Left lung (tissue), 10 donors: ENCODE data around the gene TNPO2. TPM values are rescaled to one million over a fixed set of nuclear protein-coding genes. Genes with fewer than 3 reads are reported as not detected.

ENCODE experiments used
- ATAC-seq: fragments of 200-7000 bp; cut with Tn5 transposase; one replicate; pipeline ENCODE4 v1.9.1; 2020; ENCODE audit warnings: moderate library complexity
- DNase-seq, 4 donors: peaks; one replicate each; pipeline ENCODE4 v3.0.0-alpha.2; 2013 to 2020
- H3K27ac ChIP-seq, 2 donors: fragments of 200-600 bp; sonication (generic) in 1 of 2; one replicate each; pipeline versions ENCODE4 v1.5.0 to v1.8.0; 2020 to 2021
- H3K27me3 ChIP-seq, 2 donors: fragments of 200-600 bp; sonication (generic) in 1 of 2; one replicate each; pipeline versions ENCODE4 v1.5.0 to v1.8.0; 2020 to 2021
- H3K36me3 ChIP-seq, 2 donors: fragments of 200-600 bp; sonication (generic) in 1 of 2; one replicate each; pipeline versions ENCODE4 v1.5.0 to v1.8.0; 2020 to 2021
- H3K4me1 ChIP-seq, 2 donors: fragments of 200-600 bp; one replicate each; pipeline ENCODE4 v1.8.0; 2021
- H3K4me3 ChIP-seq, 2 donors: fragments of 200-600 bp; sonication (generic) in 1 of 2; one replicate each; pipeline versions ENCODE4 v1.5.0 to v1.8.0; 2020 to 2021; ENCODE audit warnings: mild to moderate bottlenecking in 1 of 2
- H3K9me3 ChIP-seq, 2 donors: fragments of 200-600 bp; sonication (generic) in 1 of 2; one replicate each; pipeline versions ENCODE4 v1.5.0 to v1.8.0; 2020 to 2021
- CTCF ChIP-seq, 2 donors: fragments of 200-600 bp; sonication (generic) in 1 of 2; IDR thresholded peaks; one replicate each; pipeline versions ENCODE4 v1.5.0 to v1.8.0; 2021; ENCODE audit warnings: antibody characterized with exemption in 2 of 2
- intact Hi-C, 2 donors: fragments of 100-400 bp; cut with DNase I; formaldehyde crosslinking; loops; one replicate each; pipeline versions ENCODE4 v1.11.2 to v1.14.2; 2022
- polyA plus RNA-seq, 6 donors: library from polyadenylated mRNA; unstranded; fragments of 120-200 nt; gene quantifications; one replicate each; pipeline ENCODE4 v1.2.1, GENCODE V29; 2013; ENCODE audit not compliant: insufficient read length in 6 of 6
- total RNA-seq, 2 donors: library from RNA; stranded (reverse); fragmentation: NEBNext Ultra II Directional; extraction: Animal tissue kit (Norgen Biotek cat#: 25700); gene quantifications; one replicate each; pipeline ENCODE4 v1.2.1, GENCODE V29; 2021
- donor health status: DM: no; HTN: yes; CAD: no.
- donor health status: DM: no; HTN: no; CAD: no.

The TNPO2 gene
- total and polyA plus RNA-seq, 8 donors, result 54.8 to 92.6 (median 77.6) TPM

- TF ChIP-seq CTCF (IDR thresholded peaks at IDR 0.05), result no peak
- H3K36me3 ChIP-seq, result peaks cover 0 to 49% of the 10 kb centered on the region in 2 donors
- ATAC-seq, result no peak
- DNase-seq, result no peak
- H3K9me3 ChIP-seq, result no peaks in the 10 kb centered on the region
- no peak overlapping the region for H3K4me3 ChIP-seq
- intact Hi-C loops, result loop anchor here in 1 of 2 donors (5.0 kb wide), 1 partner anchor 35 kb away; the partner anchor contains the start of genes PRDX2 and THSD8
- peaks cover 0 to 27% of the 10 kb centered on the region in 2 donors for H3K4me1 ChIP-seq
- H3K27ac ChIP-seq, result no peak overlapping the region
- no peaks in the 10 kb centered on the region for H3K27me3 ChIP-seq
These were observed 43.9 kb upstream of the TNPO2 start for GRCh38 chr19:12767666-12768065.

- ATAC-seq, result no peak
- Histone ChIP-seq H3K4me3 (no peak overlapping the region), H3K27me3 (no peaks in the 10 kb centered on the region), H3K27ac (no peak overlapping the region), H3K9me3 (no peaks in the 10 kb centered on the region), H3K36me3 (peaks cover 0 to 54% of the 10 kb centered on the region in 2 donors), H3K4me1 (peaks cover 0 to 24% of the 10 kb centered on the region in 2 donors)
- intact Hi-C loops, result loop anchor here in 1 of 2 donors (5.0 kb wide), 1 partner anchor 35 kb away; the partner anchor contains the start of genes PRDX2 and THSD8
- TF ChIP-seq CTCF (IDR thresholded peaks at IDR 0.05), result no peak
- no peak for DNase-seq
These were observed 43.4 kb upstream of the TNPO2 start for GRCh38 chr19:12767150-12767549.

GRCh38 chr19:12766051-12766521 is 42.4 kb upstream of the TNPO2 start:
- peak overlapping the region in 1 of 2 donors; percentile 55 for H3K27ac ChIP-seq
- H3K4me3 ChIP-seq, result peak overlapping the region in 1 of 2 donors; percentile 41
- intact Hi-C loops, result loop anchor here in 1 of 2 donors (5.0 kb wide), 1 partner anchor 36 kb away; the partner anchor contains the start of genes PRDX2 and THSD8
- no peaks in the 10 kb centered on the region for H3K9me3 ChIP-seq
- peak; percentile 59 to 96 for TF ChIP-seq CTCF (IDR thresholded peaks at IDR 0.05)
- peaks cover 0 to 57% of the 10 kb centered on the region in 2 donors for H3K36me3 ChIP-seq
- peaks cover 0 to 22% of the 10 kb centered on the region in 2 donors for H3K4me1 ChIP-seq
- ATAC-seq, result peak; percentile 85
- H3K27me3 ChIP-seq, result no peaks in the 10 kb centered on the region
- DNase-seq, result peak in 3 of 4 donors; percentile 78 to 99 (median 83)

GRCh38 chr19:12764698-12765097 is 41.0 kb upstream of the TNPO2 start:
- Histone ChIP-seq H3K27me3 (no peaks in the 10 kb centered on the region), H3K27ac (no peak overlapping the region), H3K9me3 (no peaks in the 10 kb centered on the region), H3K4me3 (no peak overlapping the region), H3K4me1 (peaks cover 0 to 22% of the 10 kb centered on the region in 2 donors), H3K36me3 (peaks cover 0 to 50% of the 10 kb centered on the region in 2 donors)
- DNase-seq, result no peak
- intact Hi-C loops, result loop anchor here (5.0 kb wide), 2 partner anchors 33 to 38 kb away; partner anchors contain the start of genes PRDX2 (in 1 of the 2) and THSD8 (in 1 of the 2)
- no peak for ATAC-seq
- TF ChIP-seq CTCF (IDR thresholded peaks at IDR 0.05), result no peak

GRCh38 chr19:12763100-12763499 is 39.4 kb upstream of the TNPO2 start:
- H3K27me3 ChIP-seq, result peaks cover 0 to under 1% of the 10 kb centered on the region in 2 donors
- H3K36me3 ChIP-seq, result peaks cover 0 to 44% of the 10 kb centered on the region in 2 donors
- no peaks in the 10 kb centered on the region for H3K9me3 ChIP-seq
- ATAC-seq (no peak), DNase-seq (no peak)
- peaks cover 0 to 16% of the 10 kb centered on the region in 2 donors for H3K4me1 ChIP-seq
- intact Hi-C loops, result loop anchor here in 1 of 2 donors (5.0 kb wide), 1 partner anchor 34 kb away; no protein-coding TSS in a partner anchor
- H3K27ac ChIP-seq, result no peak overlapping the region
- H3K4me3 ChIP-seq, result no peak overlapping the region
- no peak for TF ChIP-seq CTCF (IDR thresholded peaks at IDR 0.05)
